Left renal pelvis (tissue), 4 donors: Measurements from ENCODE around the gene AP2B1. TPM values are rescaled to one million over a fixed set of nuclear protein-coding genes. Genes with fewer than 3 reads are reported as not detected.
"Not testable (repeated sequence)": the region's sequence is repeated elsewhere in the genome, so short reads cannot be mapped to it uniquely, and the experiment has no call there.

Experiments used
- DNase-seq, 4 donors: peaks; one replicate each; pipeline ENCODE4 v3.0.0-alpha.2; 2013; ENCODE audit warnings: low read depth in 4 of 4, low spot score in 3 of 4
- polyA plus RNA-seq, 4 donors: library from polyadenylated mRNA; unstranded; fragments of 120-200 nt; gene quantifications; one replicate each; pipeline ENCODE4 v1.2.1, GENCODE V29; 2013; ENCODE audit not compliant: insufficient read length in 4 of 4

Gene AP2B1
- polyA plus RNA-seq, 4 donors, result 114 to 142 (median 127) TPM

- DNase-seq, result no peak
Observed at GRCh38 chr17:35569405-35569804, 17.7 kb upstream of the AP2B1 start.

GRCh38 chr17:35575759-35576158 lies 11.4 kb upstream of the AP2B1 start:
- no peak for DNase-seq

GRCh38 chr17:35577830-35578196 lies 9.3 kb upstream of the AP2B1 start:
- DNase-seq, result no peak

DNA sequence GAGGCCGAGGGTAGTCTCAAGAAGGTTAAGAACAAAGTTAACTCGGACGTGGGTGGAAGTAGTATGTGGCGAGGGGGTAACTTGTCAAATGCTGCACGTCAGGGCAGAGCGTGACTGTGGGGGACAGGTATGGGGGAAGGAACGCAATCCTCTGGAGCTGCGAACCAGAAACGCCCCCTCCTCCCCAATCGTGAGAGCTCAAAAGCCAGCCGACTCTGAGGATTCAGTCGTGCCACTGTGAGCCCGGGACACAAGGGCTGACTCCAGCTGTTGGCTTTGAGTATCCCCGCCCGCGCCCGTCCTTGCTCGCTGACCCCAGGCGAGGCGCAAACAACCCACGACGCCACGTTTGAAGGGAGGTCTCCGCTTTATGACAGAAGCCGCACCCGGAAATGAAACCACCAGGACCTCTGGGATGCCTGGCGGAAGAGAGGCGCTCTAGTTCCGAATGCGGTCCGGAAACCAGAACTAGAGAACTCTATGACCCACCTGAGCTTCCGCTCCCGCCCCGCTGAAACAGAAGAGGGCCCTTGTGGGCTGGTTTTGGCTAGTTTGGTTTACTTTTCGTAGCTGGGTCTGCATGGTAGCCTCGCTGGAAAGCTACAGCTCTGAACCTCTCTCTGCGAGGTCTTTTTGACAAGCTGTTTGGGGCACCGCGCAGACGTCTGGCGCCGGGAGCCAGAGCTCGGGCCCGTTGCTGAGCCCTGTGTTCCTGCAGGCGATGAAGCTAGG lies 8.8 kb upstream of the AP2B1 start, which contains the start of gene PEX12:
PEX12 (minus strand) TSS at position 375 of the 732 bp plus-strand sequence. CDS start 550 bp downstream, outside the sequence.
- peak; percentile 85 to 91 (median 89) for DNase-seq

DNA sequence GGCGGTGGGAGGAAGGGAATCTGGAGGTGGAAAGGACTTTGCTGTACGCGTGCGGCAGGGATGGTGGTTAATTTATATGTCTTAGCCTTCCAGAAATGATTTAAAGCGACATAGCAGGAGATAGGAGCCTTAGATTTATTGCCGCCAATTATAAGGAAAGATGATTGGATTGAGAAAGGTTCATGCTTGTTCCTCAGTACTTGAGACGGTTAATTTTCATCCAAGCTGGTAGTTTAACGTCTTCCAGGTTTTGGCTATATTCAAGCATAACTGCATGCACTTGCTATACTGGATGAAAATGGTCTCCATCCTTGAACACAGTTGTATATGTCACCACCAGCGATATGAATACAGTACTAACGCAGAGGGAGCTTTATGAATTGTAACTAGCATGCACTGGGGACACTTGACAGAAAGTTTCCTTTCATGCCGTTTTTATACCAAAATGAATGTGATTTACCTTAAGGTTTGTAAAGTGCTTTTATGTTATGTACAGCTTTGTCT lies 8.1 kb upstream of the AP2B1 start:
- no peak for DNase-seq

DNA sequence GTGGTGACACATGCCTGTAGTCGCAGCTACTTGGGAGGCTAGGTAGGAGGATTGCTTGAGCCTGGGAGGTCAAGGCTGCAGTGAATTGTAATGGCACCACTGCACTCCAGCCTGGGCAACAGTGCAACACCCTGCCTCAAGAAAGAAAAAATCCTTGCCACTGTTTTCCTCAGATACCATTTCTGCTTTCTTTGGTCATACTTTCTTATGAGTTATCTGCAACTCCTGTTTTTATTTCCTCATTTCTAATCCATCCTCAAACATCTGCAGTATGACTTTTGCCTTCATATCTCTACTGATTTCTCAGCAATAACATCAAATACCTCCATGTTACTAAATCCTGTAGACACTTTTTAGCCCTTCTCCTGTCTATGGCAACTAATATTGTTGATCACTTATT lies 3.1 kb upstream of the AP2B1 start:
- DNase-seq, result no peak

DNA sequence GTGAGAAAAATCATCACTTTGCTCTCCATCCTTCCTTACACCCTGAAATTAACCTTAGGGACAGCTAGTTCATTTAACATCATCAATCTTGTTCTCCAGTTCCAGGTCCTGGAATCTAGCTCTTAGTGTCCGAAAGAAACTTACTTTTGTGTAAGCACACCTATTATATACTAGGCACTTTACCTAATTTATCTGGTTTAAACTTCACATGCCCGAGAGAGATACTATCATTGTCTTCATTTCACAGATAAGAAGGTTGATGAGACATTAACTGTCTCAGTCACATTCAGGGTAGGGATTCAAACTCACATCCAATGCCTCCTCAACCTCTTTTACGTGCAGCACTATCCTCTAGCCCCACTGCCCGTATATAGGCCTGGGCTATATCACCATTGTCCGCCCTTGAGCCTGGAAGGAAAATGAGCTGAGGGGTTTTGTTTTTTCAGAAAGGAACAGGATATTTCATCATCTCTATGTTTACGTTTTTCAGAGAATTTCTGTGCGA lies 501 bp upstream of the AP2B1 start:
- no peak for DNase-seq

DNA sequence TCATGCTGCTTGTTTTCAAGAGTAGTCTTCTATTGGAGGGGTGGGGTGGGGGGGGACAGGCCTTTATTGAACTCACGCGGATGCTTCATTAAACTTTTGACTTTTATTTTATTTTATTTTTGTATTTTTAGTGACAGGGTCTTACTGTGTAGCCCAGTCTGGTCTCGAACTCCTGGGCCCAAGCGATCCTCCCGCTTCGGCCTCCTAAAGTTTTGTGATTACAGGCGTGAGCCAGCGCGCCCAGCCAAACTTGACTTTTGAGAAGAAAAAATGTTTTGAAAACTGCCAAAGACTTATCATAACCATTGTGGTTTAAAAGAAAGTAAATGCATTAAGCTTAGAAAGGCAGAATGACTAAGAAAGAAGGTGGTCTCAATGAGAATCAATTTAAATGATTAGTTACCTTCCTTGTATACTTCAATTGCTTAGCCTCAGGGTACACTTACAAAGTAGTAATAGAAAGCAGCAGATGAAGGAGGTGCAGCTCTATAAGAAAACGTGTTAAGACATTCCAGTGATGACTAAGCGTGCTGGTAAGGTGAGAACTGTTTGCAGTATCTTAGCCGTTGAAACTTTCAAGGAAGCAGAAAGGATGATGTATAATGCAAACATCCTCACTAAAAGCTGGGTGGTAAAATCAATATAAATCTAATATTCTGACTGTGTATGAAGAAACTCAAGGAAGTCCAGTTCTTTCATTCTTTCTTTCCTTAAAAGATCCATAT lies 1.2 kb downstream of the AP2B1 start:
- DNase-seq, result no peak

- DNase-seq, result no peak
Observed at GRCh38 chr17:35596072-35596471, 8.9 kb downstream of the AP2B1 start.

- DNase-seq, result no peak
Observed at GRCh38 chr17:35596530-35597233, 9.6 kb downstream of the AP2B1 start.

DNA sequence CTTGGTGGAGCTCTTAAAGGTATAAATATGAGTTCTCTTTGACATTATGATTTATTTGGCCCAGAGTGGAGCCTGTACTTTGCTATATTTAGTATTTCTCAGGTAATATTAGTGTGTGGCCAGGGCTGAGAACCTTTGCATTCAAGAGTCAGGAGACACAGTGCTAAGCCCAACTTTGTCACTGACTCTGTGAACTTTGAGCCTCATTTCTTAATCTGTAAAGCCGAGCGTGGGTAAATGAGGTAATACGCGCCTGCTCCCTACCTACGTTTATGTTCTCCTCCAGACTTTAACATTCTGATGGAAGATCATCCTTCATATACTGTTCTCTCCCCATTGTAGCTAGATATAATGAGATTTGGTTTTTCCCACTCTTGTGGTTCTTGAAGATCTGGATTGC lies 10.5 kb downstream of the AP2B1 start:
- no peak for DNase-seq

DNA sequence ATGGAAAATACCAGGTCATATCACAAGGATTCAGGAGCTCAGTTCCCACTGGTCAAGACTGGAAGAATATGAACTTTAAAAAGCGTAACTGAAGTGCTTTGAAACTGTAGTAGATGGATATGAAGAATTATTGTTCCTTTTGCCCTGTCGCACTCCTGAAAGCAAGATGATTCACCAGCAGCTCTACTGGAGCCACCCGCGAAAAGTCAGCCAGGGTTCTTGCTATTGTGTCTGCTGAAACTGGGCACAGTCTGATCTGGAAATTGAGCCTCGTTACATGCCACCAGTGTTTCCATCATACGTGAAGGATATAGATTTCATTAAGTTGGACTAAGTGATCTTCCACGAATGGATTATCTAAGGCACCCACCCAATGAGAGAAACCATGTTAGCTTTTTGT lies 16.6 kb downstream of the AP2B1 start:
- no peak for DNase-seq

DNA sequence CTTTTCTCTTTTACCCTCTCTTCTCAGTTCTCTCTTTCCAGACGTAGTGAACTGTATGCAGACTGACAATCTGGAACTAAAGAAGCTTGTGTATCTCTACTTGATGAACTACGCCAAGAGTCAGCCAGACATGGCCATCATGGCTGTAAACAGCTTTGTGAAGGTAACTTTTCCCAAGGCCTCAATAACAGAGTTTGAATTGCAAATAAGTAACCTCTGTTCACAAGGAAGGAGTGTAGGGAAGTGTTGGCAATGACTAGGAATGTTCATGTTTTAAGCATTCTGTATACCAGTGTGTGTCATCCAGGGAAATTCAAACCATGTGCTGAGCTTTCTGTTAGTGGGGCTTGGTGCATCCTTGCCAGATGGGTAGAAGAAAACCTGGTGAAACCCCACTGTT lies 18.6 kb downstream of the AP2B1 start:
- DNase-seq, result no peak

GRCh38 chr17:35607239-35607847 lies 20.2 kb downstream of the AP2B1 start:
- DNase-seq, result no peak

DNA sequence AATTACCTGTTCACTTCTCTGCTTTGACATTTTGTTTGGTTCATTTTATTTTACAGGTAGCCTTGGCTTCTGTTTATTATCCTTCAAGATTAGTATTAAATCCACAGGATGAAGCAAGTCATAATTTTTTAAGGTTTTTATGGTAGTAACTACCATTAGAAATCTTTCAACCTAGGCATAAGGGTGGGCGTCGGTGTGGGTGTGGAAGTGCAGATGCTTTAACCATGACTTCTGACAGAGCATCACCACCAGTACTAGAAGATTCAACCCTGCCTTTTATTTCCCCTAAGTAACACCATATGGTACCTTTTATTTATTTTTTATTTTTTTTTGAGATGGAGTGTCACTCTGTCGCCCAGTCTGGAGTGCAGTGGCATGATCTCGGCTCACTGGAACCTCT lies 22.7 kb downstream of the AP2B1 start:
- DNase-seq, result no peak

DNA sequence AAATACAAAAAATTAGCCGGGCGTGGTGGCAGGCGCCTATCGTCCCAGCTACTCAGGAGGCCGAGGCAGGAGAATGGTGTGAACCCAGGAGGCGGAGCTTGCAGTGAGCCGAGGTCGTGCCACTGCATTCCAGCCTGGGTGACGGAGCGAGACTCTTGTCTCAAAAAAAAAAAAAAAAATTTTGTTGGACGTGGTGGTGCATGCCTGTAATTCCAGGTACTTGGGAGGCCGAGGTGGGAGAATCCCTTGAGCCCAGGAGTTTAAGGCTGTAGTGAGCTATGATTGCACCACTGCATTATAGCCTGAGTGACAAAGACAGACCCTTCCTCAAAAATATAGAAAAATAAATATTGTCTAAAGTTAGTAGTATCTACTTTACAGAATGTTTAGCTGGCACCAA lies 23.6 kb downstream of the AP2B1 start:
- DNase-seq, result not testable (repeated sequence)

DNA sequence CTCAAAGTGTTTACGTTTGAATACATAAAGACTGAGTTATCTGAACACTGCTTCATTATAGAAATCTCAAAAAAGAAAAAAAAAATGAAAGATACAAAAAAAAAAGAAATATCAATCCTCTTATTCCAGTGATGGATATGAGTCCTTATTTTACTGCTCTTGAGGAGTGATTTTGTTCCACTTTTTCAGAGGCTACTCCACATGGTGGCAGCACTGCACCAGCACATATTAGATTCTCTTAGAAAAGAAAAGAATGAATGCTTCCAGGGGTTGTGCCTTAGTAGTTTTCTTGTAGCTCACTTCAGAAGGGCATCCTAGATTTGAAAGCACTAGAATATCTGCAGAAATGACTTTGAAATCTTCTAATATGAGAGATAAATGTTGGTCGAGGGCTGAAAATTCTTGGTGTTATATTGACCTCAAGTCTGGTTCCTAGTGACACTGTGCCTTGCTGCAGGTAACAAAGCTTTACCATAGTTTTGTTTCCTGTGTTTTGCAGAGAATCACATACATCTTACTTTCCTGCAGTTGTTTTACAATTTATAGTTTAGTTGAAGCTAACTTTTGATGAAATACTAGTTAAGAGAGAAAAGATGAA lies 25.9 kb downstream of the AP2B1 start:
- peak in 2 of 4 donors; percentile 12 to 14 for DNase-seq

- no peak for DNase-seq
Observed at GRCh38 chr17:35614810-35615209, 27.7 kb downstream of the AP2B1 start.

- DNase-seq, result no peak
Observed at GRCh38 chr17:35616536-35616935, 29.4 kb downstream of the AP2B1 start.

- no peak for DNase-seq
Observed at GRCh38 chr17:35617505-35617904, 30.4 kb downstream of the AP2B1 start.
